HepG2 (cell line): ENCODE measurements around the gene TNXB. TPM values are rescaled to one million over a fixed set of nuclear protein-coding genes. Genes with fewer than 3 reads are reported as not detected.

Experiments used
- GATA4 ChIP-seq: sonication (generic); IDR thresholded peaks from 2 replicates; pipeline ENCODE4 v1.6.1; 2016; ENCODE audit warnings: antibody characterized with exemption, low read depth, borderline replicate concordance
- NCOA2 ChIP-seq: sonication (generic); formaldehyde crosslinking; IDR thresholded peaks from 2 replicates; pipeline ENCODE4 v1.8.0; 2022; ENCODE audit warnings: inconsistent platforms
- NR3C1 ChIP-seq: sonication (generic); formaldehyde crosslinking; IDR thresholded peaks from 2 replicates; pipeline ENCODE4 v1.4.0; 2020; ENCODE audit warnings: missing genetic modification reagents
- PRMT3 ChIP-seq: sonication (generic); formaldehyde crosslinking; IDR thresholded peaks from 2 replicates; pipeline ENCODE4 v1.8.1; 2022; ENCODE audit warnings: low read depth, mild to moderate bottlenecking, moderate library complexity, missing genetic modification reagents, borderline replicate concordance
- SMAD3 ChIP-seq: sonication (generic); formaldehyde crosslinking; IDR thresholded peaks from 2 replicates; pipeline ENCODE4 v1.4.0; 2020; ENCODE audit warnings: missing genetic modification reagents
- USF2 ChIP-seq, 2 experiments: sonication (generic) in 1 of 2; formaldehyde crosslinking in 1 of 2; IDR thresholded peaks; 2 replicates each; pipeline versions ENCODE4 v1.5.1 to v1.6.1; 2011 to 2020; ENCODE audit warnings: borderline replicate concordance in 1 of 2, low read depth in 1 of 2, low read length in 1 of 2, mild to moderate bottlenecking in 1 of 2, missing genetic modification reagents in 1 of 2, moderate library complexity in 1 of 2
- ZFP1 ChIP-seq: IDR thresholded peaks from 2 replicates; pipeline ENCODE4 v1.6.1; 2016
- ZFP90 ChIP-seq: sonication (generic); formaldehyde crosslinking; IDR thresholded peaks from 2 replicates; pipeline ENCODE4 v1.8.0; 2022; ENCODE audit warnings: missing genetic modification reagents, mild to moderate bottlenecking, inconsistent platforms, borderline replicate concordance
- ZNF225 ChIP-seq: sonication (generic); formaldehyde crosslinking; IDR thresholded peaks from 2 replicates; pipeline ENCODE4 v1.4.0; 2020; ENCODE audit warnings: mild to moderate bottlenecking, missing genetic modification reagents
- ZNF33B ChIP-seq: sonication (generic); formaldehyde crosslinking; IDR thresholded peaks from 2 replicates; pipeline ENCODE4 v1.5.1; 2020; ENCODE audit warnings: mild to moderate bottlenecking, missing genetic modification reagents
- ZNF589 ChIP-seq: sonication (generic); formaldehyde crosslinking; conservative IDR thresholded peaks from 2 replicates; pipeline ENCODE4 v1.8.0; 2022; ENCODE audit warnings: mild to moderate bottlenecking, moderate library complexity, missing genetic modification reagents
- ZNF879 ChIP-seq: sonication (generic); formaldehyde crosslinking; IDR thresholded peaks from 2 replicates; pipeline ENCODE4 v1.8.1; 2023; ENCODE audit warnings: missing genetic modification reagents
- polyA plus RNA-seq, 8 experiments: library from polyadenylated mRNA; depleted of rRNA in 3 of 8; stranded (reverse) in 7 of 8; unstranded in 1 of 8; fragments of >200 nt; fragmentation: Illumina TruSeq in 4 of 8; extraction: Trizol in 4 of 8; gene quantifications; 2 replicates each; pipeline versions ENCODE4 v1.2.1 to v1.2.3, GENCODE V29; 2011 to 2016; ENCODE audit warnings: low read depth in 4 of 8, missing spikeins in 1 of 8, mixed read lengths in 1 of 8; ENCODE audit not compliant: insufficient read depth in 1 of 8
- total RNA-seq, 5 experiments: library from RNA; depleted of rRNA; stranded (reverse); fragments of >200 nt; fragmentation: Illumina TruSeq; extraction: Trizol; gene quantifications; 2 replicates each; pipeline ENCODE4 v1.2.3, GENCODE V29; 2016; ENCODE audit warnings: low read depth in 1 of 5
- TF ChIP-seq, protein P1 (sequence below): sonication (generic); formaldehyde crosslinking; IDR thresholded peaks from 2 replicates; pipeline ENCODE4 v1.4.0; 2020; ENCODE audit warnings: mild to moderate bottlenecking, missing genetic modification reagents
- TF ChIP-seq, protein P2 (sequence below): sonication (generic); formaldehyde crosslinking; IDR thresholded peaks from 2 replicates; pipeline ENCODE4 v1.5.0; 2020; ENCODE audit warnings: missing genetic modification reagents
- TF ChIP-seq, protein P3 (sequence below): sonication (generic); formaldehyde crosslinking; IDR thresholded peaks from 2 replicates; pipeline ENCODE4 v1.4.0; 2020; ENCODE audit warnings: mild to moderate bottlenecking, low read depth, missing genetic modification reagents
- TF ChIP-seq, protein P4 (sequence below): IDR thresholded peaks from 2 replicates; pipeline ENCODE4 v1.6.1; 2016
- TF ChIP-seq, protein P5 (sequence below): sonication (generic); formaldehyde crosslinking; IDR thresholded peaks from 2 replicates; pipeline ENCODE4 v1.5.0; 2020; ENCODE audit warnings: missing genetic modification reagents, mild to moderate bottlenecking, borderline replicate concordance
- TF ChIP-seq, protein P6 (sequence below): sonication (generic); formaldehyde crosslinking; IDR thresholded peaks from 2 replicates; pipeline ENCODE4 v1.8.1; 2023; ENCODE audit warnings: missing genetic modification reagents, mild to moderate bottlenecking, borderline replicate concordance

The TNXB gene
- total and polyA plus RNA-seq, 2 of the 13 experiments (the other 11 are each of a cell fraction or from before 2014, with no cell fraction given): 1.6 to 2.7 TPM

- TF ChIP-seq, protein P1, sequence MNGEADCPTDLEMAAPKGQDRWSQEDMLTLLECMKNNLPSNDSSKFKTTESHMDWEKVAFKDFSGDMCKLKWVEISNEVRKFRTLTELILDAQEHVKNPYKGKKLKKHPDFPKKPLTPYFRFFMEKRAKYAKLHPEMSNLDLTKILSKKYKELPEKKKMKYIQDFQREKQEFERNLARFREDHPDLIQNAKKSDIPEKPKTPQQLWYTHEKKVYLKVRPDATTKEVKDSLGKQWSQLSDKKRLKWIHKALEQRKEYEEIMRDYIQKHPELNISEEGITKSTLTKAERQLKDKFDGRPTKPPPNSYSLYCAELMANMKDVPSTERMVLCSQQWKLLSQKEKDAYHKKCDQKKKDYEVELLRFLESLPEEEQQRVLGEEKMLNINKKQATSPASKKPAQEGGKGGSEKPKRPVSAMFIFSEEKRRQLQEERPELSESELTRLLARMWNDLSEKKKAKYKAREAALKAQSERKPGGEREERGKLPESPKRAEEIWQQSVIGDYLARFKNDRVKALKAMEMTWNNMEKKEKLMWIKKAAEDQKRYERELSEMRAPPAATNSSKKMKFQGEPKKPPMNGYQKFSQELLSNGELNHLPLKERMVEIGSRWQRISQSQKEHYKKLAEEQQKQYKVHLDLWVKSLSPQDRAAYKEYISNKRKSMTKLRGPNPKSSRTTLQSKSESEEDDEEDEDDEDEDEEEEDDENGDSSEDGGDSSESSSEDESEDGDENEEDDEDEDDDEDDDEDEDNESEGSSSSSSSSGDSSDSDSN: no peak; the same call in 1 of the 2 replicates
- TF ChIP-seq GATA4: peak; percentile 44; the same call in 1 of the 2 replicates
- no peak; the same call in 1 of the 2 replicates for TF ChIP-seq NCOA2 (CRISPR knock-in tag)
- TF ChIP-seq, protein P2, sequence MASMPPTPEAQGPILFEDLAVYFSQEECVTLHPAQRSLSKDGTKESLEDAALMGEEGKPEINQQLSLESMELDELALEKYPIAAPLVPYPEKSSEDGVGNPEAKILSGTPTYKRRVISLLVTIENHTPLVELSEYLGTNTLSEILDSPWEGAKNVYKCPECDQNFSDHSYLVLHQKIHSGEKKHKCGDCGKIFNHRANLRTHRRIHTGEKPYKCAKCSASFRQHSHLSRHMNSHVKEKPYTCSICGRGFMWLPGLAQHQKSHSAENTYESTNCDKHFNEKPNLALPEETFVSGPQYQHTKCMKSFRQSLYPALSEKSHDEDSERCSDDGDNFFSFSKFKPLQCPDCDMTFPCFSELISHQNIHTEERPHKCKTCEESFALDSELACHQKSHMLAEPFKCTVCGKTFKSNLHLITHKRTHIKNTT (CRISPR knock-in tag): peak; percentile 67; the same call in 1 of the 2 replicates
- TF ChIP-seq NR3C1 (CRISPR knock-in tag): no peak
- no peak for TF ChIP-seq ZNF589 (CRISPR knock-in tag)
- no peak for TF ChIP-seq USF2 (IDR thresholded peaks at IDR 0.05; ENCODE audit: low read depth, low read length)
- TF ChIP-seq USF2 (CRISPR knock-in tag; IDR thresholded peaks at IDR 0.05; ENCODE audit: borderline replicate concordance): no peak; the same call in 1 of the 2 replicates
- peak; percentile 81; the same call in 1 of the 2 replicates for TF ChIP-seq ZNF33B (CRISPR knock-in tag)
- peak; percentile 84; the same call in 1 of the 2 replicates for TF ChIP-seq ZNF225 (CRISPR knock-in tag)
- TF ChIP-seq, protein P3, sequence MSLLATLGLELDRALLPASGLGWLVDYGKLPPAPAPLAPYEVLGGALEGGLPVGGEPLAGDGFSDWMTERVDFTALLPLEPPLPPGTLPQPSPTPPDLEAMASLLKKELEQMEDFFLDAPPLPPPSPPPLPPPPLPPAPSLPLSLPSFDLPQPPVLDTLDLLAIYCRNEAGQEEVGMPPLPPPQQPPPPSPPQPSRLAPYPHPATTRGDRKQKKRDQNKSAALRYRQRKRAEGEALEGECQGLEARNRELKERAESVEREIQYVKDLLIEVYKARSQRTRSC (CRISPR knock-in tag): no peak
- TF ChIP-seq, protein P4, sequence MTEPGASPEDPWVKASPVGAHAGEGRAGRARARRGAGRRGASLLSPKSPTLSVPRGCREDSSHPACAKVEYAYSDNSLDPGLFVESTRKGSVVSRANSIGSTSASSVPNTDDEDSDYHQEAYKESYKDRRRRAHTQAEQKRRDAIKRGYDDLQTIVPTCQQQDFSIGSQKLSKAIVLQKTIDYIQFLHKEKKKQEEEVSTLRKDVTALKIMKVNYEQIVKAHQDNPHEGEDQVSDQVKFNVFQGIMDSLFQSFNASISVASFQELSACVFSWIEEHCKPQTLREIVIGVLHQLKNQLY: 0 out of 2 replicates have a peak, but pooled peaks have one; percentile 13
- TF ChIP-seq, protein P5, sequence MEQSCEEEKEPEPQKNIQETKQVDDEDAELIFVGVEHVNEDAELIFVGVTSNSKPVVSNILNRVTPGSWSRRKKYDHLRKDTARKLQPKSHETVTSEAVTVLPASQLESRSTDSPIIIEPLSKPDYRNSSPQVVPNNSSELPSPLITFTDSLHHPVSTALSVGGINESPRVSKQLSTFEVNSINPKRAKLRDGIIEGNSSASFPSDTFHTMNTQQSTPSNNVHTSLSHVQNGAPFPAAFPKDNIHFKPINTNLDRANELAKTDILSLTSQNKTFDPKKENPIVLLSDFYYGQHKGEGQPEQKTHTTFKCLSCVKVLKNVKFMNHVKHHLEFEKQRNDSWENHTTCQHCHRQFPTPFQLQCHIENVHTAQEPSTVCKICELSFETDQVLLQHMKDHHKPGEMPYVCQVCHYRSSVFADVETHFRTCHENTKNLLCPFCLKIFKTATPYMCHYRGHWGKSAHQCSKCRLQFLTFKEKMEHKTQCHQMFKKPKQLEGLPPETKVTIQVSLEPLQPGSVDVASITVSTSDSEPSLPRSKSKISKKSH (CRISPR knock-in tag): peak; percentile 15; the same call in 1 of the 2 replicates
- no peak for TF ChIP-seq ZNF879 (CRISPR knock-in tag)
- TF ChIP-seq SMAD3: peak; percentile 58; the same call in 1 of the 2 replicates
- no peak for TF ChIP-seq ZFP90 (CRISPR knock-in tag)
- 0 out of 2 replicates have a peak, but pooled peaks have one; percentile 22 for TF ChIP-seq ZFP1 (CRISPR knock-in tag)
- TF ChIP-seq PRMT3: no peak
- TF ChIP-seq, protein P6, sequence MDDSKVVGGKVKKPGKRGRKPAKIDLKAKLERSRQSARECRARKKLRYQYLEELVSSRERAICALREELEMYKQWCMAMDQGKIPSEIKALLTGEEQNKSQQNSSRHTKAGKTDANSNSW (CRISPR knock-in tag): no peak; the same call in 1 of the 2 replicates
Observed at GRCh38 chr6:32153564-32154513, 44.7 kb upstream of the TNXB start, which contains the start of gene PPT2 (continued).
